Mucosa of gallbladder (tissue), 1 donor: ENCODE data around the gene KDM4B. TPM values are rescaled to one million over a fixed set of nuclear protein-coding genes. Genes with fewer than 3 reads are reported as not detected.

Experiments
- DNase-seq: peaks from one replicate; pipeline ENCODE4 v3.0.0-alpha.2; 2020; ENCODE audit warnings: low spot score
- total RNA-seq: library from RNA; stranded (reverse); gene quantifications from one replicate; pipeline ENCODE4 v1.2.1, GENCODE V29; 2021
- donor health status: DM: no; HTN: no; CAD: no.

Gene KDM4B
- total RNA-seq, 1 donor from 2014 or later = 49.3 TPM

GRCh38 chr19:5137114-5137513, 168.2 kb downstream of the KDM4B start:
- DNase-seq = no peak

GRCh38 chr19:5137571-5138124, 168.7 kb downstream of the KDM4B start:
- DNase-seq = no peak

GRCh38 chr19:5138606-5139582, 170.0 kb downstream of the KDM4B start:
- peak; percentile 69 for DNase-seq

- no peak for DNase-seq
Measured at GRCh38 chr19:5139583-5140325, 170.8 kb downstream of the KDM4B start.

GRCh38 chr19:5141129-5141849, 172.4 kb downstream of the KDM4B start:
- DNase-seq = no peak

- no peak for DNase-seq
Measured at GRCh38 chr19:5141850-5142724, 173.2 kb downstream of the KDM4B start.

GRCh38 chr19:5142725-5143097, 173.8 kb downstream of the KDM4B start:
- DNase-seq = no peak

- DNase-seq = no peak
Measured at GRCh38 chr19:5143471-5144411, 174.8 kb downstream of the KDM4B start.

GRCh38 chr19:5144545-5145179, 175.7 kb downstream of the KDM4B start:
- no peak for DNase-seq

GRCh38 chr19:5145521-5146511, 176.9 kb downstream of the KDM4B start:
- DNase-seq = no peak

GRCh38 chr19:5147074-5147977, 178.4 kb downstream of the KDM4B start:
- DNase-seq = no peak

- no peak for DNase-seq
Measured at GRCh38 chr19:5147978-5148793, 179.3 kb downstream of the KDM4B start.

GRCh38 chr19:5148794-5149190, 179.9 kb downstream of the KDM4B start:
- DNase-seq = no peak

GRCh38 chr19:5149508-5149907, 180.6 kb downstream of the KDM4B start:
- DNase-seq = no peak

- DNase-seq = no peak
Measured at GRCh38 chr19:5149932-5150901, 181.3 kb downstream of the KDM4B start.
